ENCODE measurements around the gene RABGAP1L.

DNA sequence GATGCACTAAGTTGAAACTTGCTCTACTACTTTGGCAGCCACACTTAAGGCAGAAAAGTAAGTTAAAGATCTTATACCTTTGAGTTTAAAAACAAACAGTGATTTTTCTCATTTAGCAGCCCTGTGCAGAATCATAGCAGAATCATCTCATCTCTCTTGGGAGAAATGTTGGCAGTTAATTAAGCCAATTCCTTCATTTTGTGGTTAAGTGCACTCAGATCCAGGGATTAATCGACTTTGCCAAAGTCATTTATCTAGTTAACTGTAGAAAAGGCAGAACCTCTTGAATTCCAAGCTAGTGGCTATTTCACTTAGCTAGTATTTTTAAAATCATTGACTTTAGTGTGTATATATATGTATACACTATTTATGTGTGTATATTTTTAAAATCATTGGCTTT lies 413.5 kb downstream of the RABGAP1L start:
- TF ChIP-seq, protein P1, sequence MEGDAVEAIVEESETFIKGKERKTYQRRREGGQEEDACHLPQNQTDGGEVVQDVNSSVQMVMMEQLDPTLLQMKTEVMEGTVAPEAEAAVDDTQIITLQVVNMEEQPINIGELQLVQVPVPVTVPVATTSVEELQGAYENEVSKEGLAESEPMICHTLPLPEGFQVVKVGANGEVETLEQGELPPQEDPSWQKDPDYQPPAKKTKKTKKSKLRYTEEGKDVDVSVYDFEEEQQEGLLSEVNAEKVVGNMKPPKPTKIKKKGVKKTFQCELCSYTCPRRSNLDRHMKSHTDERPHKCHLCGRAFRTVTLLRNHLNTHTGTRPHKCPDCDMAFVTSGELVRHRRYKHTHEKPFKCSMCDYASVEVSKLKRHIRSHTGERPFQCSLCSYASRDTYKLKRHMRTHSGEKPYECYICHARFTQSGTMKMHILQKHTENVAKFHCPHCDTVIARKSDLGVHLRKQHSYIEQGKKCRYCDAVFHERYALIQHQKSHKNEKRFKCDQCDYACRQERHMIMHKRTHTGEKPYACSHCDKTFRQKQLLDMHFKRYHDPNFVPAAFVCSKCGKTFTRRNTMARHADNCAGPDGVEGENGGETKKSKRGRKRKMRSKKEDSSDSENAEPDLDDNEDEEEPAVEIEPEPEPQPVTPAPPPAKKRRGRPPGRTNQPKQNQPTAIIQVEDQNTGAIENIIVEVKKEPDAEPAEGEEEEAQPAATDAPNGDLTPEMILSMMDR (IDR thresholded peaks at IDR 0.05), result no peak
- no peak for TF ChIP-seq POLR2A (IDR thresholded peaks at IDR 0.05; ENCODE audit: low read depth)
- TF ChIP-seq EP300 (IDR thresholded peaks at IDR 0.05), result no peak
- no peak for TF ChIP-seq POLR2AphosphoS5 (IDR thresholded peaks at IDR 0.05)
